Right lobe of liver (tissue), 4 donors: ENCODE measurements around the gene ACTG2.

Source experiments
- CTCF ChIP-seq, 4 donors: fragments of 200-600 bp in 3 of 4; fragments of 450-650 bp in 1 of 4; IDR thresholded peaks; one replicate each; pipeline versions ENCODE4 v1.5.1 to v1.8.0; 2016 to 2022; ENCODE audit warnings: antibody characterized with exemption in 4 of 4, mild to moderate bottlenecking in 2 of 4
- POLR2A ChIP-seq: fragments of 450-650 bp; IDR thresholded peaks from one replicate; pipeline ENCODE4 v1.6.1; 2017; ENCODE audit warnings: antibody characterized with exemption, mild to moderate bottlenecking
- donor health status: DM: no; HTN: no; CAD: no.
- donor health status: DM: no; HTN: no; CAD: no.
- donor health status: DM: no; HTN: yes; CAD: no.

- no peak for TF ChIP-seq CTCF (IDR thresholded peaks at IDR 0.05)
- no peak for TF ChIP-seq POLR2A
Measured at GRCh38 chr2:73852020-73852419, 40.8 kb upstream of the ACTG2 start.
